ENCODE measurements around the gene MKX.

GRCh38 chr10:27719052-27719451 lies 26.6 kb downstream of the MKX start:
- TF ChIP-seq CTCF (IDR thresholded peaks at IDR 0.05; ENCODE audit: insufficient read depth, low read depth, low read length) (no peak), EZH2 (IDR thresholded peaks at IDR 0.05; ENCODE audit: insufficient read depth, low read length) (no peak)
